Retinal pigment epithelial cell (primary cell): ENCODE measurements around the gene RBM38.

Experiments
- DNase-seq: peaks from one replicate; pipeline ENCODE4 v3.0.0-alpha.2; 2010; ENCODE audit warnings: low read depth
- H3K4me3 ChIP-seq: 2 replicates; pipeline ENCODE4 v1.5.1; 2011; ENCODE audit warnings: mild to moderate bottlenecking, low read length, control low read depth, moderate library complexity
- CTCF ChIP-seq: conservative IDR thresholded peaks from 2 replicates; pipeline ENCODE4 v1.5.1; 2011; ENCODE audit warnings: low read depth, low read length, control low read depth, inconsistent platforms

Gene RBM38

GRCh38 chr20:57420571-57421252 lies 29.5 kb downstream of the RBM38 start:
- TF ChIP-seq CTCF = no peak
- H3K4me3 ChIP-seq = no peak overlapping the region

GRCh38 chr20:57421253-57422220 lies 30.3 kb downstream of the RBM38 start:
- no peak for TF ChIP-seq CTCF
- no peak for DNase-seq
- no peak overlapping the region for H3K4me3 ChIP-seq

More at GRCh38 chr20:57420571-57421252, 29.5 kb downstream of the RBM38 start:
- DNase-seq = no peak

GRCh38 chr20:57422254-57422653 lies 31.1 kb downstream of the RBM38 start:
- H3K4me3 ChIP-seq = no peak overlapping the region
- DNase-seq = no peak
- no peak for TF ChIP-seq CTCF

GRCh38 chr20:57425150-57426013 lies 34.2 kb downstream of the RBM38 start:
- TF ChIP-seq CTCF = no peak
- no peak overlapping the region for H3K4me3 ChIP-seq

GRCh38 chr20:57426271-57426689 lies 35.1 kb downstream of the RBM38 start:
- DNase-seq = no peak
- TF ChIP-seq CTCF = no peak
- H3K4me3 ChIP-seq = no peak overlapping the region

More at GRCh38 chr20:57425150-57426013, 34.2 kb downstream of the RBM38 start:
- DNase-seq = no peak

- no peak overlapping the region for H3K4me3 ChIP-seq
- no peak for DNase-seq
- TF ChIP-seq CTCF = no peak
Observed at GRCh38 chr20:57426831-57427230, 35.6 kb downstream of the RBM38 start.
